HT1080 (cell line): ENCODE results near the gene AIG1. TPM values are rescaled to one million over a fixed set of nuclear protein-coding genes. Genes with fewer than 3 reads are reported as not detected.
A peak's percentile ranks its signal among the peaks of the same experiment; 100 is the strongest.
"Not testable (repeated sequence)": the region's sequence is repeated elsewhere in the genome, so short reads cannot be mapped to it uniquely, and the experiment has no call there.

ENCODE experiments used
- DNase-seq: peaks from one replicate; pipeline ENCODE4 v3.0.0-alpha.2; 2015; ENCODE audit warnings: low read depth
- total RNA-seq: library from RNA; depleted of rRNA; stranded (reverse); fragments of >200 nt; shearing (Covaris generic); gene quantifications from 2 replicates; pipeline ENCODE4 v1.2.3, GENCODE V29; 2014

AIG1 gene
- total RNA-seq, 1 experiment from 2014 or later = 33.7 TPM

GRCh38 chr6:143224516-143224915 is 163.8 kb downstream of the AIG1 start:
- DNase-seq = peak; percentile 47

GRCh38 chr6:143225929-143226328 is 165.2 kb downstream of the AIG1 start:
- DNase-seq = no peak

GRCh38 chr6:143227675-143228074 is 167.0 kb downstream of the AIG1 start:
- DNase-seq = no peak

- no peak for DNase-seq
Measured at GRCh38 chr6:143229400-143229799, 168.7 kb downstream of the AIG1 start.

- DNase-seq = peak; percentile 34
Measured at GRCh38 chr6:143232849-143233248, 172.2 kb downstream of the AIG1 start.

GRCh38 chr6:143233554-143234285 is 173.0 kb downstream of the AIG1 start:
- DNase-seq = no peak

GRCh38 chr6:143234734-143235133 is 174.0 kb downstream of the AIG1 start:
- DNase-seq = peak; percentile 41

GRCh38 chr6:143236151-143236798 is 175.6 kb downstream of the AIG1 start:
- DNase-seq = peak; percentile 24

- no peak for DNase-seq
Measured at GRCh38 chr6:143238306-143238705, 177.6 kb downstream of the AIG1 start.

GRCh38 chr6:143241111-143241510 is 180.4 kb downstream of the AIG1 start:
- DNase-seq = no peak

GRCh38 chr6:143241911-143242310 is 181.2 kb downstream of the AIG1 start:
- no peak for DNase-seq

GRCh38 chr6:143243786-143244185 is 183.1 kb downstream of the AIG1 start:
- DNase-seq = no peak

GRCh38 chr6:143245656-143246055 is 185.0 kb downstream of the AIG1 start:
- DNase-seq = no peak

- not testable (repeated sequence) for DNase-seq
Measured at GRCh38 chr6:143246166-143246775, 185.6 kb downstream of the AIG1 start.

GRCh38 chr6:143247586-143247985 is 186.9 kb downstream of the AIG1 start:
- no peak for DNase-seq

GRCh38 chr6:143248359-143248758 is 187.7 kb downstream of the AIG1 start:
- DNase-seq = no peak

GRCh38 chr6:143251288-143251687 is 190.6 kb downstream of the AIG1 start:
- DNase-seq = no peak

- no peak for DNase-seq
Measured at GRCh38 chr6:143252961-143253360, 192.3 kb downstream of the AIG1 start.

- no peak for DNase-seq
Measured at GRCh38 chr6:143253586-143253985, 192.9 kb downstream of the AIG1 start.

GRCh38 chr6:143258945-143259344 is 198.3 kb downstream of the AIG1 start:
- no peak for DNase-seq

- peak; percentile 58 for DNase-seq
Measured at GRCh38 chr6:143260857-143261256, 200.2 kb downstream of the AIG1 start.

- DNase-seq = no peak
Measured at GRCh38 chr6:143261899-143262436, 201.3 kb downstream of the AIG1 start.
